Sigmoid colon (tissue), 4 donors: ENCODE results near the gene FYN.

Experiments used
- CTCF ChIP-seq, 4 experiments: fragments of 450-650 bp in 3 of 4; fragments of 200-600 bp in 1 of 4; IDR thresholded peaks; one replicate each; pipeline ENCODE4 v1.5.1; 2016 to 2019; ENCODE audit warnings: antibody characterized with exemption in 4 of 4, mild to moderate bottlenecking in 3 of 4, moderate library complexity in 2 of 4
- POLR2A ChIP-seq, 2 donors: fragments of 450-650 bp; IDR thresholded peaks; one replicate each; pipeline ENCODE4 v1.6.1; 2016; ENCODE audit warnings: antibody characterized with exemption in 2 of 2, mild to moderate bottlenecking in 2 of 2, moderate library complexity in 2 of 2
- POLR2AphosphoS5 ChIP-seq, 4 donors: sonication (generic); formaldehyde crosslinking; IDR thresholded peaks; one replicate each; pipeline ENCODE4 v1.6.1; 2017; ENCODE audit warnings: antibody characterized with exemption in 4 of 4

GRCh38 chr6:111817451-111818120, 55.7 kb downstream of the FYN start:
- TF ChIP-seq CTCF (IDR thresholded peaks at IDR 0.05) (no peak), POLR2AphosphoS5 (IDR thresholded peaks at IDR 0.05) (no peak), POLR2A (IDR thresholded peaks at IDR 0.05) (no peak)
